ENCODE data around the gene ZNF554.

Gene ZNF554

GRCh38 chr19:2823646-2824045 is 4.0 kb downstream of the ZNF554 start:
- H3F3A ChIP-seq (ENCODE audit: low read depth), result no peaks in the 10 kb centered on the region
- no peak overlapping the region for H3K9ac ChIP-seq (ENCODE audit: low read depth, low read length, poor library complexity, severe bottlenecking)
- TF ChIP-seq EZH2phosphoT487 (IDR thresholded peaks at IDR 0.05; ENCODE audit: borderline replicate concordance), result no peak
- no peak for TF ChIP-seq CTCF (conservative IDR thresholded peaks at IDR 0.05; ENCODE audit: low read length)
- no peaks in the 10 kb centered on the region for H3K4me1 ChIP-seq (ENCODE audit: insufficient read depth, low read length, poor library complexity, severe bottlenecking)
- H3K79me2 ChIP-seq (ENCODE audit: insufficient read depth, low read length), result no peaks in the 10 kb centered on the region; the same call in 1 of the 2 replicates
- H3K36me3 ChIP-seq (ENCODE audit: insufficient read depth, low read length), result no peaks in the 10 kb centered on the region
- H3K9me3 ChIP-seq (ENCODE audit: insufficient read depth, low read depth, low read length), result no peaks in the 10 kb centered on the region
- no peak overlapping the region for H3K4me3 ChIP-seq (ENCODE audit: low read length, poor library complexity, severe bottlenecking)
- H3K9me2 ChIP-seq (replicated peaks; ENCODE audit: low read depth, low read length), result no peaks in the 10 kb centered on the region
- H3K27me3 ChIP-seq (ENCODE audit: insufficient read depth, low read length, poor library complexity, severe bottlenecking), result no peaks in the 10 kb centered on the region
- no peaks in the 10 kb centered on the region for H4K20me1 ChIP-seq (ENCODE audit: insufficient read depth, low read length, poor library complexity, severe bottlenecking)
- H3K4me2 ChIP-seq (ENCODE audit: low read depth, low read length, poor library complexity, severe bottlenecking), result no peak overlapping the region
- H2AFZ ChIP-seq (ENCODE audit: low read length), result no peak overlapping the region

DNA sequence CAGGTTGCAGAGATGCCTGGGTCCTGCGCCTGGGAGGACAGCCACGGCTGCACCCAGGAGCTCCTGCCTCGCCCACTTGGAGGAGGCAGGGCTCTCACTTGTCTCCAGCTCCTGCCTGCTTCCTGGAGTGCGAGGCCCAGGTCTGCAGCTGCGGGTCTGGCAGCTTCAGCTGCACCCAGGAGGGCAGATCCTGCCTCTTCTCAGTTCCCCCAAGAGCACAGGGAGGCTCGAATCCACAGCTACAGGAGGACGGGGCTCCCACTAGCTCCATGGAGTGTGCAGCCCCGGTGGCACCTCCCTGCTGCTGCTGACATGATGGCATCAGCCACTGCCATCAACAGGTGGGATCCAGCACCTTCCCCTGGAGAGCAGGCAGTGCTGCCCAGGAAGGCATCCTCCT is 4.5 kb downstream of the ZNF554 start:
- Histone ChIP-seq H3K9me2 (replicated peaks; ENCODE audit: low read depth, low read length) (no peaks in the 10 kb centered on the region), H3K4me3 (ENCODE audit: low read length, poor library complexity, severe bottlenecking) (no peak overlapping the region), H2AFZ (ENCODE audit: low read length) (no peak overlapping the region), H3K4me2 (ENCODE audit: low read depth, low read length, poor library complexity, severe bottlenecking) (no peak overlapping the region), H3K4me1 (ENCODE audit: insufficient read depth, low read length, poor library complexity, severe bottlenecking) (no peaks in the 10 kb centered on the region), H3K9me3 (ENCODE audit: insufficient read depth, low read depth, low read length) (no peaks in the 10 kb centered on the region), H3K36me3 (ENCODE audit: insufficient read depth, low read length) (no peaks in the 10 kb centered on the region), H3K27me3 (ENCODE audit: insufficient read depth, low read length, poor library complexity, severe bottlenecking) (no peaks in the 10 kb centered on the region), H3K79me2 (ENCODE audit: insufficient read depth, low read length) (no peaks in the 10 kb centered on the region; the same call in 1 of the 2 replicates), H3F3A (ENCODE audit: low read depth) (no peaks in the 10 kb centered on the region), H4K20me1 (ENCODE audit: insufficient read depth, low read length, poor library complexity, severe bottlenecking) (no peaks in the 10 kb centered on the region), H3K9ac (ENCODE audit: low read depth, low read length, poor library complexity, severe bottlenecking) (no peak overlapping the region)
- TF ChIP-seq EZH2phosphoT487 (IDR thresholded peaks at IDR 0.05; ENCODE audit: borderline replicate concordance) (no peak), CTCF (conservative IDR thresholded peaks at IDR 0.05; ENCODE audit: low read length) (no peak)

GRCh38 chr19:2827022-2827421 is 7.4 kb downstream of the ZNF554 start:
- TF ChIP-seq CTCF (conservative IDR thresholded peaks at IDR 0.05; ENCODE audit: low read length), result no peak
- no peak for TF ChIP-seq EZH2phosphoT487 (IDR thresholded peaks at IDR 0.05; ENCODE audit: borderline replicate concordance)
- H3K9me3 ChIP-seq (ENCODE audit: insufficient read depth, low read depth, low read length), result no peaks in the 10 kb centered on the region
- H3K27me3 ChIP-seq (ENCODE audit: insufficient read depth, low read length, poor library complexity, severe bottlenecking), result no peaks in the 10 kb centered on the region
- no peaks in the 10 kb centered on the region for H3K79me2 ChIP-seq (ENCODE audit: insufficient read depth, low read length)
- H3F3A ChIP-seq (ENCODE audit: low read depth), result no peaks in the 10 kb centered on the region
- no peak overlapping the region for H3K4me3 ChIP-seq (ENCODE audit: low read length, poor library complexity, severe bottlenecking)
- no peak overlapping the region for H3K9ac ChIP-seq (ENCODE audit: low read depth, low read length, poor library complexity, severe bottlenecking)
- no peak overlapping the region for H2AFZ ChIP-seq (ENCODE audit: low read length)
- no peaks in the 10 kb centered on the region for H3K36me3 ChIP-seq (ENCODE audit: insufficient read depth, low read length)
- no peak overlapping the region for H3K4me2 ChIP-seq (ENCODE audit: low read depth, low read length, poor library complexity, severe bottlenecking)
- H3K4me1 ChIP-seq (ENCODE audit: insufficient read depth, low read length, poor library complexity, severe bottlenecking), result no peaks in the 10 kb centered on the region
- no peaks in the 10 kb centered on the region for H3K9me2 ChIP-seq (replicated peaks; ENCODE audit: low read depth, low read length)
- no peaks in the 10 kb centered on the region for H4K20me1 ChIP-seq (ENCODE audit: insufficient read depth, low read length, poor library complexity, severe bottlenecking)
